GM21528 (cell line): Measurements from ENCODE around the gene TIMM8B.
"Not testable (repeated sequence)": the region's sequence is repeated elsewhere in the genome, so short reads cannot be mapped to it uniquely, and the experiment has no call there.

ENCODE experiments used
- ATAC-seq: cut with Tn5 transposase; IDR thresholded peaks from one replicate; pipeline ENCODE4 v1.9.1; 2021; ENCODE audit warnings: mild to moderate bottlenecking, moderate library complexity; ENCODE audit not compliant: unreplicated experiment, low FRiP score

Gene TIMM8B, protein sequence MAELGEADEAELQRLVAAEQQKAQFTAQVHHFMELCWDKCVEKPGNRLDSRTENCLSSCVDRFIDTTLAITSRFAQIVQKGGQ

DNA sequence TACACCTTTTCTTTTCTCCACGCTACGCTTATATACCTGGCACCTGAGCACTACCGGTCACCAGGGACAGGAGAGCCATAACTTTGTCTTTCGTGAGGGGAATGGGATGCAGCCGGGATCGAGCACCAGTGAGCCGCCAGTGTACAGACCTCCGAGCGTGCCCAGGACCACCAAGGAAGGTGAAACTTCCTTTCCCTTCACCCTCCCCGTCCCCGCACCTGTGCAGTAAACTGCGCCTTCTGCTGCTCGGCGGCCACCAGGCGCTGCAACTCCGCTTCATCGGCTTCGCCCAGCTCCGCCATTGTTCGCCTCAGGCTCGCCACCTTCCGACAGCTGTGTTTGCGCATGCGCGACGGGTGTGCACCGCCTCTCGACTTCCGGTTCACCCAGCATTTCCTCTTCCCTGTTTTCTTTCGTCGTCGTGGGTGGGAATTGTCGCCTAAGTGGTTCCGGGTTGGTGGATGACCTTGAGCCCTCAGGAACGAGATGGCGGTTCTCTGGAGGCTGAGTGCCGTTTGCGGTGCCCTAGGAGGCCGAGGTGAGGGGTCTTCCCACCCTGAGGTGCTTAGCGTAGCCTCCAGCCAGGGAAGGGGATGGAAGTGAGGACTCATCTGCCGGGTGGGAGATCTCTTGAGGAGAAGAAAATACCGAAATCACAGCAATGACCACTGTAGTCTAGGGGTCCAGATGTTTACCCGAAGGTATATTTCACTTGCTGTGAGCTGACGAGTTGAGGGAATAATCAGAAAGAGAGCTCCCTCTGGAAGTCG lies at the start of gene TIMM8B, which contains the start of gene SDHD:
TSS of gene TIMM8B (minus strand) at position 335 of the 770 bp plus-strand sequence. CDS start at position 302, 33 bp downstream.
TSS of gene SDHD (plus strand) at position 452 of the 770 bp plus-strand sequence. CDS start at position 487, 35 bp downstream.
- ATAC-seq, result peak; percentile 85

DNA sequence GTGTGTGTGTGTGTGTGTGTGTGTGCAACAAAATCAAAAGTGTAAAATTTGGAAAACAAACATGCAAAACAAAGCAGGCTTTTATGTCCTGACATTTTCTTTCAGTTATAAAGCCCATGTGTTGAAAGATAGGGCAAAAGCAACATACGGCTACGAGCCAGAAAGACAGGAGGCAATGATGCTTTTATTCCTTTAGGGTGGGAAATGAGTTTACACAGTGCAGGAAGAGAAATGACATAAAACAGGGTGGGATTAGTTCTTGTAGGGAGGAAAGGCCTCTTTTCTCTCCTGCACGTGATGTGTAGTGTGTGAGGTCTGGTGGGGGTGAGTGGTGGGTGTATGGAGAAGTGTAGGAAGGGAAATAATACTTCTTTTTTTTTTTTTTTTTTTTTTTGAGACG lies 47.9 kb upstream of the TIMM8B start:
- ATAC-seq, result no peak

DNA sequence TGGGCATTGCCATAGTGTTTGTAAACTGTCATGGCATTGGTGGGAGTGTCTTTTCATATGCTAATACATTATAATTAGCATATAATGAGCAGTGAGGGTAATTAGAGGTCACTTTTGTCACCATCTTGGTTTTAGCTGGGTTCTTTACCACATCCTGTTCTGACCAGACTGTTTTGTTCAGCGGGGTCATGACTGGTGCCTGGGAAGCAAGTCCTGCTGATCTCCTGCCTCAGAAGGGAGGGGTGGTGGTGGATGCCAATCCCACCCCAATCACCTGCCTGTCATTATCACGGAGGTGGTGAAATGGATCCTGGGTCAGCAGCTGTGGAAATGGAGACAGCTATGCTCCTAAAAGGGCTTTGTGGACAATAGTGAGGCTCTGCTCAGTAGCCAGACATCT lies 46.2 kb upstream of the TIMM8B start:
- no peak for ATAC-seq

DNA sequence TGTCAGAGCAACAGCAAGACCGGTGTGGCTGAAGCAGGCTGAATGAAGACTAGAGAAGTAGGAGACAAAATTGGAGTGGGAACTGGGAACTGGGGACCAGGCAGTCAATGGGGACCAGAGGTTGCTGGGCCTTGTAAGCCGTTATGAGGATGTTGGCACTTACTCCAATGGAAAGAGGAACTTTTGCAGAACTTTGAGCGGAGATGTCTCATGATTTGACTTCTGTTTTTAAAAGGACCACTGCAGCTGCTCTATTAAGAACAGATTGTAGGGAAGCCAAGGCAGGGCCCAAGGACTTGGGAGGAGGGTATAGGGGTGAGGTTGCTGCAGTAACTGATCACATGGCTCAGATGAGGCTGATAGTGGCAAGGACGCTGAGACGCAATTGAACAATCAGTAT lies 43.1 kb upstream of the TIMM8B start:
- no peak for ATAC-seq

DNA sequence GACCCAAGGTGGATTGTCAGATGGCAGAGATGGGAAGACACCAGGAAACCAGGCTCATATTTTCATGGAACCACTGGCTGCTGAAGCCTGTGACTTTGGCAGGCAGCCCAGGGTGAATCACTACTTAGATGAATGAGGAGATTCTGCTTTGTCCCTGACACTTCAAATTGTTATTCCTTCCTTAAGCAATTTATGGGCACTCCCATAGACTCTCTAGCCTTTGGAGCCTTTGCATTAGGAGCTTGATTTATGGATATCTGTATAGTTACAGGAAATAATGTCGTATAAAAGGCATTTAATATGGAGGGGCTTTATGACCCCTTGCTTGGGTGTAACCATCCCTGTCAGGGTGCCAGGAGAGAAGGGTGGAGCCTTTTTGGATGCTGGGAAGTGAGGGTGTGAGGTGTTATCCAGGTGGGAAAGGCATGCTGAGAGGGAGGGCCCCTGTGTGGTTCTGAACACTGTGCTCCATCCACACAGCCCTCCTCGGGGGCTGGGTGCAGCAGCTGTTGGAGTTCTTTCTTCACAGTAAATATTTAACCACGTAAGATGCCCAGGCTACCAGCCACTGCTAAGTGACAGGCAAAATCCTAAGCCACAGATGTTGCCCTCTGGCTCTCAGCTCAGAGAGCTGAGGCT lies 42.0 kb upstream of the TIMM8B start:
- ATAC-seq, result no peak

DNA sequence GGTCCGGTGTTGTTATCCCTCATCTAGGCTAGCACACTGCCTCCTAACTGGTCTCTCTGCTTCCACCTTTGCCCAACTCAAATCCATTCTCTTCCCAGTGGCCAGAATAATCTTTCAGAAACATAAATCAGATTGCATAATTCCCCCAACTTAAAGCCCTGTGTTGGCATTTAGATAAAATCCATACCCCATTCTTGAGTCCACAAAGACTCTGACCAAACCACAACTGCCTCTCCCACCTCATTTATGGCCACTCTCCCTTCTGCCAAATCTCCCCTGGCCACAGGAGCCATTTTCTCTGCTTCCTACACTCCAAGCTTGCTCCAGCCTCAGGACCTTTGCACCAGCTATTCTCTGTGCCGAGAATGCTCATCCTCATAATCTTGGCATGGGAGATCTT lies 40.5 kb upstream of the TIMM8B start:
- ATAC-seq, result no peak

DNA sequence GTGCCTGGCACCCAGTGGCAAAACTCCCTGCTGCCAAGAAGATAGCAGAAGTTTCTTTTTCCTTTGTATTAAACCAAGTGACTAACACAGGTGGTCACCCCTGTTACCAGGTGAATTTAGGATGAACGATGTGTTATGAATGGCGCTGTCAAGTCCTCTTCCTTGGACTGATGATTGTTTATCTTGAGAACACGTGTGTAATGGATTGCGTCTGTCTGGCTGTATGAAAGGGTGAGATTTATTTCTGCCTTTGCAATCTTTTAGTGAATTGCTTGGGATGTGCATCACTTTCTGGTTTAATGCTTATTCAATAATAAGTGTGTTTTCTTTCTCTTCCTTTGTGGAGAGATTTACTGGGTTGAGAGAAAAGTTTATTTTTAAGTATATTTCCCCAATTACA lies 36.6 kb upstream of the TIMM8B start:
- no peak for ATAC-seq

DNA sequence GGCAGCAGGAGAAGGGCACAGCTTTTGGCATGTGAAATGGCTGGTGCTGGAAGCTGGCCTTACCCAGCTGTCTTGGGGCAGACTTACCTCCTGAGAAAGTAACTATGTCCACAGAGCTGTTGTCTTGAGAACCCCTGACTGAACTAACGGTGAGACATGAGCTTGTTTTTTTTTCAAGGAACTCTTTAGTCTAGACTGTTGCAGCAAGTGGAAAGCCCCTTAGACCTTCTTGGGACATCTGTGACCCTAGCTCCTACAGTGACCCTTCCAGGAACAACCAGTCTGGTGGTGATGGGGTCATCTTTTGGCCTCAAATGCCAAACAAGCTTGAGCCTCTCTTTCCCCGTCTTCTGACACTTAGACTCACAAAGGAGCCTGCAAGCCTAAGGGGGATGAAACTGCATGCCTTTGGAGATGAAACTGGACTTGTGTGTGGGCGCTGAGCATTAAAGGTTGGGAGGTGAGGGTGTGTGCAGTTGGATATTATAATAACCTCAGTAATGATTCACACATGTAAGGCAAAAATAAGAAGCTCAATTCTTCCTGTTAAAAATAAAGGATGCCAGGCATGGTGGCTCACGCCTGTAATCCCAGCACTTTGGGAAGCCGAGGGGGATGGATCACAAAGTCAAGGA lies 35.5 kb upstream of the TIMM8B start:
- no peak for ATAC-seq

DNA sequence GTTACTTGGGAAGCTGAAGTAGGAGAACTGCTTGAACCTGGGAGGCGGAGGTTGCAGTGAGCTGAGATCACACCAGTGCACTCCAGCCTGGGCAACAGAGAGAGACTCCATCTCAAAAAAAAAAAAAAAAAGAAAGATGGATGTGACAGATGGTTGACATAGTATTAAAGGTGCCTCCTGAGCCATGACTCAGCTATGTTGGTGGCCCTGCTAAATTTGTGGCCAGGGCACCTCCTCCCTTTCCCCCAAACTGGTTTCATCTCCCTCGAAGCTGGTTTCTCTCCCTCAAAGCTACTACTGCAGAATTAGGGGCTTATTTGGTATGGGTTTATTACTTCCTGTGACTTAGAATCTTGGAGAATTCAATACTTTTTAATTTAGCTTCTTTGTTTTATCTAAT lies 31.6 kb upstream of the TIMM8B start:
- no peak for ATAC-seq

DNA sequence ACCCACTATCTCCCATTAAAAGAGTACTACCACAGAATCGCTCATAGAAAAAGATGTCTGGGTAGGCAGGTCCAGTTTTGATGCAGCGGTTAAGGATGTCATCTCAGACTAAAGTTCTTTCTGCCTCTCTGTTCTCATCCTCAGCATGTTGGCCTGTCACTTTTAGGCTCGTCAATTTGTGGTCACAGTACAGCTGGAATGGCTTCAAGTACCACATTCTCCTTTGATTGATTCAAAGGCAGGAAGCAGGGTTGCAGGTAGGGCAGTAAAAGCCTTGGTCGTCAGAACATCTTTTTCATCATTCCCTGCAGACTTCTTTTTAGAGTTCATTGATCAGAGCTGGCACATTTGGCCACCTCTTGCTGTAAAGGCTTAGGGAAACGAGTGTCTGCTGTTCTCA lies 28.8 kb upstream of the TIMM8B start:
- ATAC-seq, result no peak

DNA sequence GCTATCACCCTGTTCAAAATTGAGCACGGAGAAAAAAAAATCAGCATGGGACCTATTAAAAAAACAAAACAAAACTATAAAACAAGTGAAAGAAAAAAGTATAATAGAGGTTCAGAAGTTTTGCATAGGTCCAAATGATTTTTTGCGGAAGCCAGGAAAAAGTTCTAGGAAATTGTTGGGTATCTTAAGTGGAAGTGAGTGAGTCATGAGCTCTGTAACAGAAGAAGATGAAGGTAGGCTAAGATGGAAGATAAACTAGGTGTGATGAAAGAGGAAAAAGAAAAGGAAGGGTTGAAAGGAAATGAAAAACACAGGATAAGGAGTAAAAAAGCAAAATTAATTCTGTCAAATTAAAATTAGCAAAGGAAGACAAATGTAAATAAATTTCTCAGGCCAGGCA lies 27.9 kb upstream of the TIMM8B start:
- no peak for ATAC-seq

DNA sequence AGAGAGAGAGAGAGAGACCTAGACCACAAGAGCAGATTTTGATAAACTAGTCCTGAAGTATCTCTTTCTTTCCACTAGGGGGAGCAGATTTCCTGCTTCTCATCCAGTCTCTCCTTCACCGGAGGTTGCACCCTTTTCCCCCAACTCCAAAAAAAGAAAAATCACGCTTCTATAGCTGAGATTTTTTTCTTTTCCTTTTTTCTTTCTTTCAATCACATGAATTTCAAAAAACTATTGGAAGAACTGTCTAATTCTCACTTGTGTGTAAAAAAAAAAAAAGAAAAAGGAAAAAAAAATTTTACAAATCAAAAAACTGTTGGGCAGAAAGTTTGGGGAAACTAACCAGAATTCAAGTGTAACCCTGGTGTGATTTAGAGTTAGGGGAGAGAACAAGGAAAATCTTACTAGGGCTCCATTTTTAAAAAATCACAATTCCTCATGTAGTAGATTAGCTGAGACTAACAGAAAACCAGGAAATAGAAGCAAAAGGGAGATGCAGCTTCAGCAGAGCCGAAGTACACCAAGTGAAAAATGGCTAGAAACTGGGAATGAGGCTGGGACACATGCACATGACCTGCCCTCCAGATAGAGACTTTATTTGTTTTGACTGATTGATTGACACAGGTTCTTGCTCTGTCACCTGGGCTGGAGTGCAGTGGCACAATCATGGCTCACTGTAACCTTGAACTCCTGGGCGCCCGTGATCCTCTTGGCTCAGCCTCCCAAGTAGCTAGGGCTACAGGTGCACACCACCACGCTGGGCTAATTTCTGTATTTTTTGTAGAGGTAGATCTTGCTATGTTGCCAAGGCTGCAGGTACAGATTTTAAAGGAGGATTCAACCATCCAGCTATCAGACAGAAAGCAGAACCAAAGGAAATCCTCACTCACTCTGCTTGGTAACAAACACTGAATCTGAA lies 27.2 kb upstream of the TIMM8B start:
- ATAC-seq, result no peak

DNA sequence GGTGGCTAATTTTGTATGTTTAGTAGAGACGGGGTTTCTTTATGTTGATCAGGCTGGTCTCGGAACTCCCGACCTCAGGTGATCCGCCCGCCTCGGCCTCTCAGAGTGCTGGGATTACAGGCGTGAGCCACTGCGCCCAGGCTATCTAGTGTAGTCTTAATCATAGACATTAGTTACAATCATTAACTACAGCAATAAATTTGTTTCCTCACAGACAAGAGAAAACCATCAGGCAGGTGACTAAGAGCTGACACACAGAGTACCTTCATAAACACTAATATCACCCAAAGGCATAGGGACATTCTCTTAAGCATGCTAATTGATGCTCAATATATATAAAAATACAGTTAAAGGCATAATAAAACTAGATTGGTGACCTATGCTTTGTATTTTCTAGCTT lies 19.5 kb upstream of the TIMM8B start:
- no peak for ATAC-seq

DNA sequence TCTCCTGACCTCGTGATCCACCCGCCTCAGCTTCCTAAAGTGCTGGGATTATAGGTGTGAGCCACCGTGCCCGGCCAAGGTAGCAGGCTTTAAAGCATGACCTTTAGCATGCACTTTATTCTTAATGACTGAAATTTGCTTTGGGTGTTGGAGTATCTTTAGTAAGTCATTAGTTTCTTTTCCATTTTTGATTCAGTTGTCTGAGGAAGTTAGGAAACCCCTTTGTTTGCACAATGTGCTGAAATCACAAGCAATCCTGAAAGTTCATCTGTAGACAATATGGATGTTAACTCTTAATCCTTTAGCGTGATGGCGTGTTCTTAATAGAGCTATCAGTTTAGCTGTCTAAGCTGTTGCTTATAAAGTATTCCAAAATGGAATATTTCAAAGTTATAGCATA lies 16.9 kb upstream of the TIMM8B start:
- no peak for ATAC-seq

DNA sequence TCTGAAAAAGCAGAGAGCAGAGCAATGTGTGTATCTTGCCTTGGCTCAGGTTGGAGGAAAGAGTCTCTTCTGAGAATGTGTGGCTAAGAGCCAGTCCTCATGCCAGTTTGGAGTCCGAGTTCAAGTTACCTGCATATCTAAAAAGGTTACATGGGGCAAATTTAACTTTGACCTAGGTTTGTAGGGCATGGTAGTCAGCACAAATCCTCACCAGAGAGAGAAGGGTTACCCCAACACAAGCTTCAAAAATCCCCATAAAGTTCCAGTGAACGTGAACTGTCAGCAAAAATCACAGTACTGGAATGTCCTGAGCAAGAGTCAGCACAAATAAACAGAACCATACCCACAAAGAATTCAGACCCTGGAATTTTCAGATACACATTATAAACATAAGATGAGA lies 13.9 kb upstream of the TIMM8B start:
- ATAC-seq, result no peak

DNA sequence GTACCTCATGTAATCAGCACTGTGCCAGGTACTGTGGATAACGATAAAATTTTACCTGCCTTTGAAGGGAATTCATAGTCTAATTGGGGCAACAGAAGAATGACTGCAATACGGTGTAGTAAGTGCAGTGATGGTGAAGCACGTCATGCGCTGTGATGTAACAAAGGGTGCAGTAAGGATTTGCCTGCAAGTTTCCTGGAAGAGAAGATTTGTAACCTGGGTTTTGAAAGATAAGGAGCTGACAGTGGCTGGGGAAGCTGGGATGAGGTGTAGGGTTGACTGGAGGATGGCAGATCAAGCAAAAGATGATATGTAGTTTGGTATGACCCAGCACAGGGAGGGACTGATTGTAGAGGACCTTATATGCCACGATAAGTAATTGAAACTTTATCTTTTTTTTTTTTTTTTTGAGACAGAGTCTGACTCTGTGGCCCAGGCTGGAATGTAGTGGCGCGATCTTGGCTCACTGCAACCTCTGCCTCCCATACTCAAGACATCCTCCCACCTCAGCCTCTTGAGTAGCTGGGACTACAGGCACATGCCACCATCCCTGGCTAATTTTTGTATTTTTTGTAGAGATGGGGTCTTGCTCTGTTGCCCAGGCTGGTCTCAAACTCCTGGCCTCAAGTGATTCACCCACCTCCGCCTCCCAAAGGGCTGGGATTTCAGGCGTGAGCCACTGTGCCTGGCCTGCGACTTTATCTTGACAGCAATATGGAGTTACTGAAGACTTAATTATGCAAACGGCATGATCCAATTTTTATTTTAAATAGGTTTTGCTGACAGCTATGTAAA lies 11.4 kb upstream of the TIMM8B start:
- ATAC-seq, result no peak

DNA sequence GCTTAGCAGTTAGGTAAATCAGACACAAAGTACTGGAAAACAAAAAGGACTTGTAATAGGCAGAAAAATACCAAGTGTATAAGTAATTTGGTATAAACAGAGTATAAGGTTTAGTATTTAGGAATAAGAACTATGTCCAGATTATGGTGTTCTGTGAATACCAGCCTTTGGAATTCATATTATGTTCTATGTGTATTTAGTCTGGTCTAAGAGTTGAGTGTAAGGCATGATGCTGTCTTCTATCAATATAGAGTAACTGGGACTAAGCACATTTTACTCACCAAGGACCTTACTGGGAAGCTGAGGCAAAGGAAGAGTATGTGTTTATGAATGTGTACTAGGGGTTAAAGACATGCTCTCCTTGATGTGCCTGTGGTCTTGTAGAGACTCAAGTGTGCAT lies 9.6 kb upstream of the TIMM8B start:
- no peak for ATAC-seq

DNA sequence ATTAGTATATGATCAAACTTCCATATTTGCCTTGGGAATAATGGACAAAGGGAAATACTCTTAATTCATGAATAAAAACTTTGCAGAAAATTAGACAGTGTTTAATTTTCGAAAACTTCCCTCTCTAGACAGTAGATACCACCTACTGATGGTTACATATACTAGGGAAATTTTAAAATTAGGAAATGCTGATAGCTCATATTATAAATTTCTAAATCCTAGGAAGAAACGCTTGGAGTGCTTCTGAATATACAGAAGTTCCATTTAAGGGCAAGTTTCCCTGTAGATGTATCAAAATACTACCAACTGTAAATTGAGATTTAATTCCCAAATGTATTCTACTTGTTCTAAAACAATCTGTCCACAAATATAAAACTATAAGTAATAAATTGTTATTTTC lies 8.7 kb upstream of the TIMM8B start:
- ATAC-seq, result not testable (repeated sequence)

DNA sequence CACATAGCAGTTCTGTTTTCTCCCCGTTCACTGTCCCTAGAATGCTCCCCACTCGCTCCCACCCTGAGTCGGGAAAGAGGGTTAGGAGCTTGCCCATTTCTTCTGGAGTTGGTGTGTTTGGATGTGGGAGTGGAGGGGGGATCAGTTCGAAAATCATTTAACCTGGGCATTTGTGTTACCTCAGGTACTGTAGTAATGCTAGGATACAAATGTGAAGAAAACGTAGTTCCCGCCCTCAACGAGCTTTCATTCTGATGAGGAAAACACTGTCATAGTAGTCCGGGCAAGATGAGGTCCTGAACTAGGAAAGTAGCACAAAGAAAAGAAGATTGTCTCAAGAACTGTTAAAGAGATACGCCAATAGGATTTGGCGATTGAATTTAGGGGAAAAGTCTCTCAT lies 656 bp upstream of the TIMM8B start:
- ATAC-seq, result peak; percentile 3
